ENCODE data around the gene COX7B2.

DNA sequence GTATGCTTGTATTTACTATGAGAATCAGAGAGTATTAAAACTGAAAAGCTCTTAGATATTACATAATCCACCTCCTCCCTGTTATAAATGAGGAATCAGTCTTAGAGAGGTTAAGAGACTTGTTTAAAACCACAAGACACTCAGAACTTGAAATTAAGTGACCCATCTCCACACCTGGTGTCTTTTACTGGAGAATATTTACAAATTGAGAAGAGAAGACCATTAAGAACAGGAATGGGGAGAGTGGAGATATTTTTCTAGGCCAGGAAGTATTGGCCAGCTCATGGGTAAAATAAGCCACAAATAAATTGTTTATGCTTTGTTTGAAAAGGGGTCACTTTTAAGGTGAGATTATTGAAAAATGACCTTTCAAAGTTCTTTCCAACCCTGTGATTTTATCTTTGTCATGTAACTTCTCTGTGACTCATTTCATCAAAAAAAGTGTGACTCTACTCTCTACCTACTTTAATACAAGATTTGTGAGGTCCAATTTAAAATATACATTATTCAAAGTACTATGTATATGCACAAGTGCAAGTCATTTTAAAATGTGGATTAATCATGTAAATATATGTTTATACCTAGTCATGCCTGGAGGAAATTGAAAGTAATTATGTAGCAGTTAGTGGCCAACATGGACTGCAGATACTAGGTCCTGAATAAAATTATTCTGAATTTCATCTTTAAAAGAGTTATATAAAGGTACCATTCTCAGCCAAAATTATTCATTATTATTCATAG lies 15.9 kb upstream of the COX7B2 start:
- no peak for TF ChIP-seq POLR2A (IDR thresholded peaks at IDR 0.05)
- TF ChIP-seq, protein P1, sequence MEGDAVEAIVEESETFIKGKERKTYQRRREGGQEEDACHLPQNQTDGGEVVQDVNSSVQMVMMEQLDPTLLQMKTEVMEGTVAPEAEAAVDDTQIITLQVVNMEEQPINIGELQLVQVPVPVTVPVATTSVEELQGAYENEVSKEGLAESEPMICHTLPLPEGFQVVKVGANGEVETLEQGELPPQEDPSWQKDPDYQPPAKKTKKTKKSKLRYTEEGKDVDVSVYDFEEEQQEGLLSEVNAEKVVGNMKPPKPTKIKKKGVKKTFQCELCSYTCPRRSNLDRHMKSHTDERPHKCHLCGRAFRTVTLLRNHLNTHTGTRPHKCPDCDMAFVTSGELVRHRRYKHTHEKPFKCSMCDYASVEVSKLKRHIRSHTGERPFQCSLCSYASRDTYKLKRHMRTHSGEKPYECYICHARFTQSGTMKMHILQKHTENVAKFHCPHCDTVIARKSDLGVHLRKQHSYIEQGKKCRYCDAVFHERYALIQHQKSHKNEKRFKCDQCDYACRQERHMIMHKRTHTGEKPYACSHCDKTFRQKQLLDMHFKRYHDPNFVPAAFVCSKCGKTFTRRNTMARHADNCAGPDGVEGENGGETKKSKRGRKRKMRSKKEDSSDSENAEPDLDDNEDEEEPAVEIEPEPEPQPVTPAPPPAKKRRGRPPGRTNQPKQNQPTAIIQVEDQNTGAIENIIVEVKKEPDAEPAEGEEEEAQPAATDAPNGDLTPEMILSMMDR (IDR thresholded peaks at IDR 0.05): no peak
